OCI-LY3 (cell line): ENCODE measurements around the gene ZNF577.

Experiments used
- H2AFZ ChIP-seq: fragments of 200-600, 300-600 bp; shearing (Covaris generic); 2 replicates; pipeline ENCODE4 v1.6.0; 2014; ENCODE audit warnings: antibody characterized with exemption, low read depth, low read length
- H3K27ac ChIP-seq: fragments of 200-600, 300-600 bp; sonication (generic); 2 replicates; pipeline ENCODE4 v1.5.1; 2014; ENCODE audit warnings: mild to moderate bottlenecking, low read length, moderate library complexity, mixed read lengths
- H3K27me3 ChIP-seq: fragments of 200-600, 300-600 bp; sonication (generic); 2 replicates; pipeline ENCODE4 v1.6.1; 2014; ENCODE audit warnings: low read depth, low read length, mixed read lengths
- H3K36me3 ChIP-seq: fragments of 200-600, 300-600 bp; sonication (generic); replicated peaks from 2 replicates; pipeline ENCODE3; 2014; ENCODE audit warnings: low read depth, low read length, mixed read lengths
- H3K4me1 ChIP-seq: fragments of 300-600, 200-600 bp; sonication (generic); 2 replicates; pipeline ENCODE4 v1.6.1; 2014; ENCODE audit warnings: low read length, mixed read lengths
- H3K4me2 ChIP-seq: fragments of 200-600, 300-600 bp; sonication (generic); 2 replicates; pipeline ENCODE4 v1.6.1; 2014; ENCODE audit warnings: low read length, mixed read lengths
- H3K4me3 ChIP-seq: fragments of 300-600, 200-600 bp; sonication (generic); 2 replicates; pipeline ENCODE4 v1.5.1; 2014; ENCODE audit warnings: antibody characterized with exemption, mild to moderate bottlenecking, low read length, moderate library complexity
- H3K79me2 ChIP-seq: fragments of 300-600, 200-600 bp; shearing (Covaris generic); 2 replicates; pipeline ENCODE4 v1.6.1; 2014; ENCODE audit warnings: mild to moderate bottlenecking, low read length, mixed read lengths
- H3K9ac ChIP-seq: fragments of 300-600, 200-600 bp; shearing (Covaris generic); 2 replicates; pipeline ENCODE4 v1.6.0; 2014; ENCODE audit warnings: mild to moderate bottlenecking, low read length, moderate library complexity
- H3K9me3 ChIP-seq: fragments of 200-600, 300-600 bp; shearing (Covaris generic); 2 replicates; pipeline ENCODE4 v1.6.1; 2014; ENCODE audit warnings: low read length, mixed read lengths; ENCODE audit not compliant: insufficient read depth
- H4K20me1 ChIP-seq: fragments of 200-600, 300-600 bp; sonication (generic); 2 replicates; pipeline ENCODE4 v1.6.1; 2016; ENCODE audit warnings: low read length, mixed read lengths; ENCODE audit not compliant: insufficient read depth
- EZH2phosphoT487 ChIP-seq: fragments of 200-600 bp; shearing (Covaris generic); IDR thresholded peaks from 2 replicates; pipeline ENCODE4 v1.6.1; 2018; ENCODE audit warnings: antibody characterized with exemption, mixed run types, low read depth
- TF ChIP-seq, protein P1 (sequence below): fragments of 200-600, 300-600 bp; sonication (generic); IDR thresholded peaks from 2 replicates; pipeline ENCODE4 v1.5.1; 2014; ENCODE audit warnings: antibody characterized with exemption, low read length, low read depth

Gene ZNF577

DNA sequence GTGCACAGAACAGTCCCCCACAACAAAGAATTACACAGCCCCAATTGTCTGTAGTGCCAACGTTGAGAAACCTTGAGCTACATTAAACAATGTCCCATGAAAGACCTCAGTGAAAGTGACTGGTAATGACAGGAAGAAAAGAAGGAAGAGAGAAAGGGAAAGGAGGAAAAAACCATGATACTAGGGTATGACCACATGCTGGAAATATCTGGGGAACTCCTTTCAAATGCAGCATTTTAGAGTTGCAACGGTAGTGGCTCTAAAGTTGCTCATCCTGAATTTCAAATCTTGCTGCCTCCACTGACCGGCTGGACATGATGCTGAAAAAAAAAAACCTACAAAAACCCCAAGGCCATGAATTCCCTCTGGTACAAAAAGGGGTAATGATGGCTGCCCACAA is 66.3 kb downstream of the ZNF577 start:
- H3K27me3 ChIP-seq, result no peaks in the 10 kb centered on the region
- no peak overlapping the region for H3K4me3 ChIP-seq
- peaks cover 6% of the 10 kb centered on the region for H3K36me3 ChIP-seq
- H3K27ac ChIP-seq, result no peak overlapping the region
- no peaks in the 10 kb centered on the region for H4K20me1 ChIP-seq
- H3K4me2 ChIP-seq, result no peak overlapping the region
- no peak overlapping the region for H3K9ac ChIP-seq
- peaks cover 10% of the 10 kb centered on the region; the same call in 1 of the 2 replicates for H3K9me3 ChIP-seq
- TF ChIP-seq, protein P1, sequence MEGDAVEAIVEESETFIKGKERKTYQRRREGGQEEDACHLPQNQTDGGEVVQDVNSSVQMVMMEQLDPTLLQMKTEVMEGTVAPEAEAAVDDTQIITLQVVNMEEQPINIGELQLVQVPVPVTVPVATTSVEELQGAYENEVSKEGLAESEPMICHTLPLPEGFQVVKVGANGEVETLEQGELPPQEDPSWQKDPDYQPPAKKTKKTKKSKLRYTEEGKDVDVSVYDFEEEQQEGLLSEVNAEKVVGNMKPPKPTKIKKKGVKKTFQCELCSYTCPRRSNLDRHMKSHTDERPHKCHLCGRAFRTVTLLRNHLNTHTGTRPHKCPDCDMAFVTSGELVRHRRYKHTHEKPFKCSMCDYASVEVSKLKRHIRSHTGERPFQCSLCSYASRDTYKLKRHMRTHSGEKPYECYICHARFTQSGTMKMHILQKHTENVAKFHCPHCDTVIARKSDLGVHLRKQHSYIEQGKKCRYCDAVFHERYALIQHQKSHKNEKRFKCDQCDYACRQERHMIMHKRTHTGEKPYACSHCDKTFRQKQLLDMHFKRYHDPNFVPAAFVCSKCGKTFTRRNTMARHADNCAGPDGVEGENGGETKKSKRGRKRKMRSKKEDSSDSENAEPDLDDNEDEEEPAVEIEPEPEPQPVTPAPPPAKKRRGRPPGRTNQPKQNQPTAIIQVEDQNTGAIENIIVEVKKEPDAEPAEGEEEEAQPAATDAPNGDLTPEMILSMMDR, result no peak
- TF ChIP-seq EZH2phosphoT487, result no peak
- peaks cover 34% of the 10 kb centered on the region for H3K4me1 ChIP-seq
- no peaks in the 10 kb centered on the region for H3K79me2 ChIP-seq
- no peak overlapping the region for H2AFZ ChIP-seq
